RWPE2 (cell line): ENCODE results near the gene SUPT6H.

Source experiments
- ATAC-seq: fragments of 200-7000 bp; cut with Tn5 transposase; 3 replicates; pipeline ENCODE4 v1.9.1; 2021; ENCODE audit warnings: low read depth
- DNase-seq: peaks from one replicate; pipeline ENCODE4 v3.0.0-alpha.2; 2020; ENCODE audit warnings: low spot score
- H3K27ac ChIP-seq: fragments of 450-650 bp; 2 replicates; pipeline ENCODE4 v1.5.1; 2017; ENCODE audit warnings: mild to moderate bottlenecking; ENCODE audit not compliant: poor library complexity, severe bottlenecking
- H3K27me3 ChIP-seq: fragments of 250-450 bp; sonication (Bioruptor Pico); 2 replicates; pipeline ENCODE4 v1.5.1; 2021; ENCODE audit warnings: mild to moderate bottlenecking, moderate library complexity; ENCODE audit not compliant: insufficient read depth, poor library complexity, severe bottlenecking
- H3K36me3 ChIP-seq: fragments of 250-450 bp; sonication (Bioruptor Pico); 2 replicates; pipeline ENCODE4 v1.5.1; 2020; ENCODE audit warnings: low read depth, mild to moderate bottlenecking, moderate library complexity
- H3K4me1 ChIP-seq: fragments of 250-450 bp; sonication (Bioruptor Pico); 2 replicates; pipeline ENCODE4 v1.5.1; 2021; ENCODE audit warnings: mild to moderate bottlenecking, moderate library complexity; ENCODE audit not compliant: insufficient read depth, poor library complexity, severe bottlenecking
- H3K4me3 ChIP-seq: fragments of 250-450 bp; sonication (Bioruptor Pico); 2 replicates; pipeline ENCODE4 v1.5.1; 2021; ENCODE audit warnings: mild to moderate bottlenecking, moderate library complexity; ENCODE audit not compliant: severe bottlenecking
- H3K9me3 ChIP-seq: fragments of 250-450 bp; sonication (Bioruptor Pico); 2 replicates; pipeline ENCODE4 v1.5.1; 2021; ENCODE audit warnings: mild to moderate bottlenecking, moderate library complexity; ENCODE audit not compliant: severe bottlenecking
- TF ChIP-seq, protein P1 (sequence below): fragments of 450-650 bp; IDR thresholded peaks from one replicate; pipeline ENCODE4 v1.5.1; 2017; ENCODE audit warnings: mild to moderate bottlenecking, moderate library complexity; ENCODE audit not compliant: poor library complexity, severe bottlenecking

The SUPT6H gene

DNA sequence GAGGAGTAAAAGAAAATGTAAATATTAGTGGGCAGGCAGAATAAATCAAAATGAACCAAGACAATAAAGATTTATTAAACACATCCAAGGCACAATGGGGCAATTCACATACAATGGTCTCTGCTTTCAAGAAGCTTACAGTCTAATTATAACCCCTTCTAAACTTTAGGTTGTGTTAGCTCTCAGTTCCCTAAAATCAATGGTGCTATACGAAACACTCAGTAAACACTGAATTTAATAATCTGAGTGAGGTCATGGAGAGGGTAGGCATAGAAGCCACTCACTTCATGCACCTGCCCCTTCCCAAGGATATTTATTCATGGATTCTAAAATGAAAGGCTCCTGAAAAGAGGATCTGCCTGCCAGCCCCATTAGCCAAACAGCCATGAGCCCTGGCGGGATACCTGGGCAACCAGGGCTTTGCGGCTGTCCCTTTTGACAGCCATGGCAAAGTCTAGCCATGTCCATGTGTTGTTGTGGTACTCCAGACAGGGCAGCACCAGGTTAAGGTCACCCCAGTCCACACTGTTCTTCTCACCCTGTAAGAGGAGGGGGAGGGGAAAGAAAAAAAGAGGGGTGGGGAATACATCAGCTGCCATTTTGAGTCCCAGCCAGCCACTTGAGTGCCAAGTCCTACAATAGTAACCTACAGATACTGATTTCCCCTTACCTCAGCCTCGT is 46.6 kb upstream of the SUPT6H start:
- Histone ChIP-seq H3K36me3 (peaks cover 80% of the 10 kb centered on the region), H3K4me3 (no peak overlapping the region), H3K27me3 (no peaks in the 10 kb centered on the region), H3K9me3 (no peaks in the 10 kb centered on the region), H3K27ac (no peak overlapping the region), H3K4me1 (no peaks in the 10 kb centered on the region)
- TF ChIP-seq, protein P1, sequence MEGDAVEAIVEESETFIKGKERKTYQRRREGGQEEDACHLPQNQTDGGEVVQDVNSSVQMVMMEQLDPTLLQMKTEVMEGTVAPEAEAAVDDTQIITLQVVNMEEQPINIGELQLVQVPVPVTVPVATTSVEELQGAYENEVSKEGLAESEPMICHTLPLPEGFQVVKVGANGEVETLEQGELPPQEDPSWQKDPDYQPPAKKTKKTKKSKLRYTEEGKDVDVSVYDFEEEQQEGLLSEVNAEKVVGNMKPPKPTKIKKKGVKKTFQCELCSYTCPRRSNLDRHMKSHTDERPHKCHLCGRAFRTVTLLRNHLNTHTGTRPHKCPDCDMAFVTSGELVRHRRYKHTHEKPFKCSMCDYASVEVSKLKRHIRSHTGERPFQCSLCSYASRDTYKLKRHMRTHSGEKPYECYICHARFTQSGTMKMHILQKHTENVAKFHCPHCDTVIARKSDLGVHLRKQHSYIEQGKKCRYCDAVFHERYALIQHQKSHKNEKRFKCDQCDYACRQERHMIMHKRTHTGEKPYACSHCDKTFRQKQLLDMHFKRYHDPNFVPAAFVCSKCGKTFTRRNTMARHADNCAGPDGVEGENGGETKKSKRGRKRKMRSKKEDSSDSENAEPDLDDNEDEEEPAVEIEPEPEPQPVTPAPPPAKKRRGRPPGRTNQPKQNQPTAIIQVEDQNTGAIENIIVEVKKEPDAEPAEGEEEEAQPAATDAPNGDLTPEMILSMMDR = no peak
- ATAC-seq = no peak
- DNase-seq = no peak

DNA sequence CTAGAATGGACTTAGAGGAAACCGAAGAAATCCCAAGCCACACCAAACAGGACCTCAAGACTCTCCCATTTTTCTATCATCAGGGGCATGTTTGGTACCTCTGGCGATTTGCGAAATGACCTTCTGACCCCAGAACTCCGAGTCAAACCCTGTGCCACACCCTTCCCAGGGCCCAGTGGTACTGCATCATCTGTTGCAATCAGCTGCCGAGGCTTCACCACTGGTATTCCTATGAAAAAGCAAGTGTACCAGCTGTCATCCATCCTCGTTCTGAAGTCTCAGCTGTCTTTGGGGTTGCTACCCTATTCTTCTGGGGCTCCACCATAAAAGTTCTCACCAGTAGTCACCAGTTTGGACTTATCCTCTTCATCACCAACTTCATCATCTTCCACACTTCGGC is 45.7 kb upstream of the SUPT6H start:
- no peaks in the 10 kb centered on the region for H3K9me3 ChIP-seq
- TF ChIP-seq, protein P1 = no peak
- no peak overlapping the region for H3K4me3 ChIP-seq
- no peaks in the 10 kb centered on the region for H3K4me1 ChIP-seq
- H3K27me3 ChIP-seq = no peaks in the 10 kb centered on the region
- ATAC-seq (no peak), DNase-seq (no peak)
- peaks cover 89% of the 10 kb centered on the region for H3K36me3 ChIP-seq
- H3K27ac ChIP-seq = no peak overlapping the region

DNA sequence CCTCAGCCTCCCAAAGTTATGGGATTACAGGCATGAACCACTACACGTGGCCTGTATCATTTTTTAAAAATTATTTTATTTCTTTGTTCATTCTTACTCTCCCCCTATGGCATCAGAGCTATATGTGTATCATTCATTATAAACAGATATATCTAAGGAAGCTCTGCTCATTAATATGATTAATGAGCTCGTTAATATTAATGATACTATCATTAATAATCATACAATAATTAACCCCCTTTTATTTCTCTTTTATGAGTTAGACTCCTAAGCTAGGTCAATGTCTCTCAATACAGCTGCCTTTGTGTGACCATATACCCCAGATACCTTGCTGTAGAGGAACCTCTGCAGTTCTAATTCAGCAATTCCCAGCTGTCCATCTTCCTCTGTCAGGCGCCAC is 43.5 kb upstream of the SUPT6H start:
- DNase-seq (no peak), ATAC-seq (no peak)
- Histone ChIP-seq H3K36me3 (peaks cover 97% of the 10 kb centered on the region), H3K9me3 (no peaks in the 10 kb centered on the region), H3K27ac (no peak overlapping the region), H3K4me3 (no peak overlapping the region), H3K4me1 (no peaks in the 10 kb centered on the region), H3K27me3 (no peaks in the 10 kb centered on the region)
- TF ChIP-seq, protein P1 = no peak

DNA sequence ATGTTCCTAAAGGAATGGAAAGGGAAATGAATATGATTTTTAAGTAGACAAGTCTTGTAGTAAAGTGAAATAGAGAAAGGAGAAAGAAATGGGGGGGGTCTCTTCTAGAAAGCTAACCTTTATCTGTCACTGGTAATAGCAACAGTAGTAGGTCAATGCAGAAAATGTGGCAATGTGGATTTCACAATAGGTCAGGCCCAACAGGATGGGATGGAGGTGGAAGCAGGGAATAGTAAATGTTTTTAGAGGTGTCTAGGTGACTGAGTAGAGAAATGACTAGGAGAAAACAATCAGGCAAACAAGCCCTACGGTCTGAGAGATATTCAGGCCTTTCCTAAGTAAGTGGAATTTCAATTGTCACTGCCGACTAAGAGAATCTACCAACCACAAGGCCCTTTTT is 42.0 kb upstream of the SUPT6H start:
- TF ChIP-seq, protein P1 = no peak
- Histone ChIP-seq H3K4me1 (no peaks in the 10 kb centered on the region), H3K36me3 (peaks cover 99% of the 10 kb centered on the region), H3K4me3 (no peak overlapping the region), H3K27me3 (no peaks in the 10 kb centered on the region), H3K9me3 (no peaks in the 10 kb centered on the region), H3K27ac (no peak overlapping the region)
- no peak for DNase-seq
- no peak for ATAC-seq

DNA sequence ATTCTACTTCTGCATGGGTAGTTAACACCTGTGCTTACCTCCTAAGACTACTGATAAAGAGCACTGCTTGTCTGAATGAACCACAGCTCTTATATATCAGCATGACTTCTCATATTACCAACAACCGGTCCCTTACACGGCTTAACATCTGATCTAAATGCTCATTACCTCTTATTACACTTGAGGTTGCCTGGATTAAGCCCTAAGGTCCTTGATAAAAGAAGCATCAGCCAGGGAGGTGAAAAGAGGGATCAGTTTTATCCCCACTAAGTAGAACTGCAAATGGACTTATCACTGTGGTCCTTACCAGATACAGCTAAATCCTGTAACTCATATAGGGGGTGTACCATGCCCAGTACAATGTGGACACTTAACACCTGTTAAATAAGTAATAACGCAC is 39.8 kb upstream of the SUPT6H start:
- no peaks in the 10 kb centered on the region for H3K9me3 ChIP-seq
- ATAC-seq (no peak), DNase-seq (no peak)
- TF ChIP-seq, protein P1 = no peak
- H3K4me1 ChIP-seq = no peaks in the 10 kb centered on the region
- H3K27ac ChIP-seq = no peak overlapping the region
- peaks cover 93% of the 10 kb centered on the region for H3K36me3 ChIP-seq
- no peaks in the 10 kb centered on the region for H3K27me3 ChIP-seq
- H3K4me3 ChIP-seq = no peak overlapping the region
